GM21423 (cell line): ENCODE measurements around the gene SERINC2.

Experiments used
- ATAC-seq: cut with Tn5 transposase; IDR thresholded peaks from one replicate; pipeline ENCODE4 v1.9.1; 2021; ENCODE audit warnings: mild to moderate bottlenecking, moderate library complexity; ENCODE audit not compliant: unreplicated experiment

SERINC2 gene

DNA sequence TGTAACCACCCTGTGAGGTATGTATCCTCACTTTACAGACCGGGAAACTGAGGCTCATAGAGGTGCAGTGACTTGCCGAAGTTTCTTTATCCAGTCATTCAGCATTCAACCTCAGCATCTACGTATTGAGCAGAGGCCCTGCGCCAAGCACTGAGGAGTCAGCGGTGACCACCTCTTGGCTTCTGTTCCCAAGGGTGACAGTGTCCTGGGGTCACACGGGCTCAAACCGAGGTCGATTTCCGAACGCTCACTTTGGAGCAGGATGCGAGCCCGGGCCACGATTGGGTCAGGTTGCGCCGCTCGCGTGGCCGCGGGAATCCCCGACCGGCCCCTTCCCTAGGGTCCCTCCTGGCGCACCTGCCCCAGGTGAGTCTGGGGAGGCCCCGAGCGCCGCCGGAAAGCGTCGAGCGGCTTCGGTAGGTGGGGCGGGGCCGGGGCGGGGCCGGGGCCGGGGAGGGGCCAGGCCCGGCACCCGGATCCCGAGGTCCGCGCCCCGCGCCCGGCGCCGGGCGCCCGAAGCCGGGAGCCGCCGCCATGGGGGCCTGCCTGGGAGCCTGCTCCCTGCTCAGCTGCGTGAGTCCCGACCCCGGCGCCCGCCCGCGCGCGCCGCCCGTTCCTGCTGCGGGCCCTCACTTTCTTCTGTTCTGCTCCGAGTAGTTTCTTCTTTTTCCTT, at the start of gene SERINC2:
TSS of gene SERINC2 (plus strand) at position 482 of the 673 bp plus-strand sequence. CDS start at position 535, 53 bp downstream.
- ATAC-seq, result no peak

DNA sequence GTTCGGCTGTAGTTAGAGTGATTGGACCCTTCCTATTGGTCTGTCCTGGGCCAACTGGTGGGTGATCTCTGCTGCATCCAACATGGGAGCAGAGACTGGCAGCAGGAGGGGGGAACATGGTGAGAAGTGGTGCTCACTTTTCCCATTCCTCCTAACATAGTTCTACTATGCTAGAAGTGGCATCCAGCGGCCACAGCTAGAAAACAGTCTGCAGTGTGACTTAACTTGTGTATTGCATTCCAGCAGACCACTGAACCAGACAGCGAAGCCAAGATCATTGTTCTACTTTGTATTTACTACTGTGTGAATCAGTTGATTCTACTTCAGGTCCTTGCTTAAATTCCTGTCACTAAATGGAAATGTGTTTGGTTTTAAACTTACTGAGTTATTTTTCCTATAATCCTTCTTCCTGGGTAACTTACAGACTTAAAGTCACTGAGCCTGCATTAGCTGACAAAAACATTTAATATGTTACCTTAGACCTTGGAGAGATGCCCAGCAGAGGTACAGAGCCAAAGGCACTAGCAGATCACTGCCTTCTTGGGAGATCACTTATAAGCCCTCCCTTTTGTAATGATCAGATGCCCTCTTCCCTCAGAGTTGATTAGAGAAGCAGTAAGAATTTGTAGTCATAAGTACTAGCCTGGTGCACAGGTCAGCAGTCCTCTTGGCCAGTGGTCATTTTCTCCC, 48.3 kb upstream of the SERINC2 start:
- ATAC-seq, result no peak

- no peak for ATAC-seq
Observed at GRCh38 chr1:31366796-31367195, 46.2 kb upstream of the SERINC2 start.

GRCh38 chr1:31368611-31369107, 44.4 kb upstream of the SERINC2 start:
- ATAC-seq, result no peak

DNA sequence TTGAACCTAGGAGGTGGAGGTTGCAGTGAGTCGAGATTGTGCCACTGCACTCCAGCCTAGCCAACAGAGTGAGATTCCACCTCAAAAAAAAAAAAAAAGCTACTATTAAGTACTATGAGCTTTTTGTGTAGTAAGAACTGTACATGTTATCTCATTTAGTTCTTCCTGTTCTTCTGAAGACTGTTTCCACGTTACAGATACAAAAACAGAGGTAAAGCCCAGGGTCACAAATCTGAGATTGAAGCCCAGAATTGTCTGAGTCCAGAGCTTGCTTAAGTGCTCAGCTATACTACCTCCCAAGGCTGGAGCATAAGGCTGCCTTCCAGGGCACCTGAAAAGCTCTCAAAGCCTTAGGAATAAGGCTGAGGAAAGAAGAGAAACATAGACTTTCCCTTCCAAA, 43.0 kb upstream of the SERINC2 start:
- no peak for ATAC-seq

- ATAC-seq, result no peak
Observed at GRCh38 chr1:31370565-31370964, 42.4 kb upstream of the SERINC2 start.

DNA sequence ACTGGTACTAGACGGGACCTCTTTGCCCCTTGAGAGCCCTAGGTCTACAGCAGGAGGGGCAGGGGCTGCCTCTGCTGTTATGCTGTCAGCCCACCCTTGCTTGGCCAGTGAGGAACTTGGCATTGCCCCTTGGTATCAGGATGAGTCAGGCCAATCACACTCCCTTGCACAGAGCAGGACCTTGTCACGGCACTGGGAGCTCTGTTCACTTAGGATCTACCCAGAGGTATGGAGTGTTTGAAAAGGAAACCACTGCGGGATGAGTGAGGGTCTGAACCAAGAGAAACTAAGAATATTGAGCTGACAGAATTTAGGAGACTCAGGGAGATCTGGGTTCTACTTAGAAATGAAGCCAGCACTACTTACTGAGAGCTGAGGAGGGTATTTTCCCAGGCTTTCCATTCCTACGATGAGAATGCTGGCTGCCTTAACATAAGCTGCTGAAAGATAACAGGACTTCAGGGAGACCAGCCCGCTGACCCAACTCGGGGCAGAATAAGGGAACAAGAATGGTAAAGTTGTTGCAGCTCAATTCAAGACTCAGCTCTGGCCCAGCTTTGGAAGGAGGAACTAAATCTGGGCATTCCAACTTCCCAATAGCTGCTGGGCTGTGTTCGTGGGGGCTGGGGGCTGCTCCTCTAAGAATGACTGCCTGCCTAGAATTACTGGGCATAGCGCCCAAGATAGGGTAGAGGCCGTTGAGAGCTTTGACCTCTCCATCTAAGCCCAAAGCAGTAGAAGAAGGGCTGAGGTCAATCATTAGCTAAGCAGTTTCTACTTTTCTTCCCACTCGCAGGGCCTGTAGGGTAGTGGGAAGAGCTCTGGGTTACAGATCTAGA, 41.7 kb upstream of the SERINC2 start:
- no peak for ATAC-seq

GRCh38 chr1:31372051-31372450, 41.0 kb upstream of the SERINC2 start:
- no peak for ATAC-seq

DNA sequence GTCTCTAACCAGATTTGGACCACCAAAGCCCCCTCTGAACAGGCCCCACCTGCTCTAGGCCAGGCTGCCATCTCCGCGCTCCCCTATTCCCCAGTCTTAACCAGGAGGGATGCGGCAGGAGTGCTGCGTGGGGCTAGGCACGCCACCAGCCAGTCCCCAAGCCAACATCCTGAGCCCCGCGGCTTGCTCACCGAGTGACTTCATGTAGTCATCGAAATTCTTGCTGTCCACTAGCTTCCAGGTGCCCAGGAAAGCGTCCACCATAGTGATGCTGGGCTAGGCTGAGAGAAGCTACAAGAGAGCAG, 40.3 kb upstream of the SERINC2 start:
- no peak for ATAC-seq

DNA sequence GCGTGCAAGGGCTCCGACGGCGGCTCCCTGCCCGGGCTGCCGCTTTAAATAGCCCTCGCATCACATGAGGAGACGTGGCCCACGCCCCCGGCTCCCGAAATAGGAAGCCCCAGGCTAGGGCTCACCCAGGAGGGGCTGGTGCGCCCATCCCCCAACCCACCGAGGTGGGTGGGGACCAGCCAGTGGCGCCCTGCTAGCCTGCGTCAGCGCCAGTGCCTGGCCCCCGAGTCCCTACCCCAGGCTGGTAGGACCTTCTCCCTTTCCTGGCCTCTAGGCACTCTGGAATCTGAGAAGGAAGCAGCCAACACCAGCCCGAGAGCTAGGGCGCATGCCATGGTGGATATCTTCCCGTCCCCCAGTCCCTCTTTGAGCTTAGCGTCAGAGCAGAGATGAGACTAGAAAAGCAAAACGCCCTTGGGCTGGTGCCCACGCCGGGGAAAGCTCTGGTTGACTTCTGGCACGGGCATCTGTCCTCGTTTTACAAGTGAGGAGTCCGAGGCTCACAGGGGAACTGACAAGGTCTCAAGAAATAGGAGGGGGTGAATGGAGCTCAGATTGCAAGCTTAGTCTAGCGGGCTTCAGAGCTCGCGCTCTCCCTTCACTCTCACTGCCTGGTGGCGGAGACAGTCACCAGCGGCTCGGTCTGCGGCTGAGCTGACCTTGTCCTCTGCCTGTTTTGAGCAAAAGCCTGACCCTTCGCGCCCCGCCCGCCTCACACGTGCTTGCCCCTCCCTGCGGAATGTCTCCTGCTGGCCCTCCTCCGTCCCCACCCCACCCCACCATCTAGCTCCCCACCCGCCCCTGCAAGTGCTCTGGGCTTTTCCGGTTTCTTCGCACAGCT, 39.7 kb upstream of the SERINC2 start, which contains the start of gene FABP3:
TSS of gene FABP3 (minus strand) at position 21 of the 841 bp plus-strand sequence. CDS start 62 bp downstream, outside the sequence.
- no peak for ATAC-seq

GRCh38 chr1:31373897-31374486, 39.0 kb upstream of the SERINC2 start:
- ATAC-seq, result no peak

DNA sequence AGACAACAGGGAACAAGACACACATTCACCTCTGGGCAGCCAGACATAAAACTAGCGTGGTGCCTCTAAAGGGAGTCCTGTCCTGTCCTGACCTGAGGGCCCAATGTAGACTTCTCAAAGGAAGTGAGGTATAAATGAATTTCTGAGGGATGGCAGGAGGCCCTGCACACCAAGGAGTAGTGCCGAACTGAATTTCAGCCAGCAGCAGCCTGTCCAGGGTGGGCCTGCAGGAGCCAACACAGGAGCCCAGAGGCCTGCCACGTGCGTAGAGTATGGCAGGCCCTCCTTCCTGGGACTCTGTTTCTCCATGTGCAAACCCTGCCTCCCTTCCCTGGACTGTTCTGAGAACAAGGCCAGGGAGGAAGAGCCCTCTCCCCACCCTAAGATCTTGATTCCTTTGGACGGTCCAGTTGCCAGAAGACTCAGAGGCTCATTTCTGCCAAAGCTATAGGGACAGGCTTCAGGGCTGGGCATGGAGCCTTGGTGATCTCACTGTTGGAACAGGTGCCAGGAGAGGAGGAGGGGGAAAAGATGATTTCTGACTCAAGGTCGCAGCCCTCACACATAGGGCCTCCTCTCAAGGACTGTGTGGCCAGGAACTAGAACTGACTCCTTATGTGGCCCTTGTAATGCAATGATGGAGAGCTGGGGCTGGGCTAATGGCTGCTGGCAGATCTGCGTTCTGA, 38.4 kb upstream of the SERINC2 start:
- no peak for ATAC-seq

GRCh38 chr1:31376375-31377134, 36.5 kb upstream of the SERINC2 start:
- ATAC-seq, result no peak

- no peak for ATAC-seq
Observed at GRCh38 chr1:31377364-31377863, 35.6 kb upstream of the SERINC2 start.

GRCh38 chr1:31378001-31378400, 35.0 kb upstream of the SERINC2 start:
- no peak for ATAC-seq

DNA sequence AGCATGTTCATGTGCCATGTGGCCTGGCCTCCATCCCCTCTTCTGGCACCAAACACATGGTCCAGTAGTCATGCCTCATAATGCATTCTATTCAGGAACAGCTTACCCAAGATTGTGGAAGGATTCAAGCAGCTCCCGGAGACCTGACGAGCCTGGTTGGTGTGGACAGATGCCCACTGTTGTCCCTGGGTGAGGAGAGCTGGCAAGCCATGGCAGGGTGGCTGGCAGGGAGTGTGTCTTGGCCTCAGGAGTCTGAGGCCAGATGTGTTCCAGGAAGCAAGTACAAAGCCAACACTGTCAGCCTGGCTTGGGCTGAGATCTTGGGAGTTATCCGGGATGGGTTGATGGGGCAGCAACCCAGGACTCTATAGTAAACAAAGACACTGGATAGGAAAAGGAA, 32.8 kb upstream of the SERINC2 start:
- no peak for ATAC-seq

GRCh38 chr1:31381394-31382294, 31.4 kb upstream of the SERINC2 start:
- ATAC-seq, result no peak
